ENCODE data around the gene PDE4D. TPM values are rescaled to one million over a fixed set of nuclear protein-coding genes. Genes with fewer than 3 reads are reported as not detected.

Gene PDE4D
- total and polyA plus RNA-seq, 2 donors (not counting 1 experiment from before 2014, with no cell fraction given): 14.9 to 171 TPM

GRCh38 chr5:59819806-59820205 lies 73.7 kb downstream of the PDE4D start:
- POLR2A ChIA-PET: no interaction called here
- ATAC-seq (ENCODE audit: low read depth) (no peak), DNase-seq (no peak)
- Histone ChIP-seq H3K4me1 (ENCODE audit: control insufficient read depth in 2 of 2, insufficient read depth in 2 of 2, low read length in 2 of 2) (no peaks in the 10 kb centered on the region), H3K36me3 (replicated peaks in 1 of 2; ENCODE audit: control extremely low read depth in 1 of 2, control insufficient read depth in 1 of 2, extremely low read depth in 1 of 2, insufficient read depth in 2 of 2, low read length in 1 of 2) (no peaks in the 10 kb centered on the region), H3K9me3 (ENCODE audit: control extremely low read depth in 1 of 3, control insufficient read depth in 2 of 3, insufficient read depth in 1 of 3, low read length in 2 of 3) (no peaks in the 10 kb centered on the region), H3K27me3 (replicated peaks in 1 of 4; ENCODE audit: control extremely low read depth in 1 of 4, control insufficient read depth in 3 of 4, insufficient read depth in 4 of 4, low read length in 3 of 4) (no peaks in the 10 kb centered on the region), H3K27ac (ENCODE audit: low read length in 2 of 2) (no peak overlapping the region), H4K20me1 (ENCODE audit: control insufficient read depth, insufficient read depth, low read length, poor library complexity, severe bottlenecking) (no peaks in the 10 kb centered on the region), H2AFZ (ENCODE audit: insufficient read depth, low read depth, low read length, poor library complexity, severe bottlenecking) (no peak overlapping the region), H3K79me2 (ENCODE audit: control insufficient read depth, insufficient read depth, low read length) (no peaks in the 10 kb centered on the region), H3K4me3 (ENCODE audit: control extremely low read depth in 1 of 5, extremely low read depth in 1 of 5, insufficient read depth in 1 of 5, low read depth in 2 of 5, low read length in 4 of 5) (no peak overlapping the region), H3K4me2 (replicated peaks; ENCODE audit: low read depth, low read length, poor library complexity, severe bottlenecking) (no peak overlapping the region), H3K9ac (ENCODE audit: low read length) (no peak overlapping the region)
- WGBS (ENCODE audit: insufficient coverage): 60% methylated on average over 1 of the region's 3 CpGs
- Mint-ChIP-seq H3K27me3 (peaks cover 13% of the 10 kb centered on the region), H3K4me3 (no peak overlapping the region), H3K27ac (no peak overlapping the region), H3K4me1 (no peaks in the 10 kb centered on the region), H3K9me3 (ENCODE audit: insufficient read depth) (no peaks in the 10 kb centered on the region)
- no peak for TF ChIP-seq EZH2 (IDR thresholded peaks at IDR 0.05; ENCODE audit: borderline replicate concordance, insufficient read depth, low read depth, low read length, poor library complexity, severe bottlenecking)
- no peak for TF ChIP-seq CTCF (IDR thresholded peaks at IDR 0.05)
- intact Hi-C loops (cut with micrococcal nuclease): no loop called here
- CTCF ChIA-PET: interaction anchor here (1.9 kb wide), 1 partner anchor 849 kb away, joined by 5 read pairs; no protein-coding TSS in a partner anchor

GRCh38 chr5:59817536-59817935 lies 76.0 kb downstream of the PDE4D start:
- no peaks in the 10 kb centered on the region for H4K20me1 ChIP-seq (ENCODE audit: control insufficient read depth, insufficient read depth, low read length, poor library complexity, severe bottlenecking)
- ChIA-PET CTCF (interaction anchor here (0.7 to 1.5 kb wide), 4 partner anchors 10 to 852 kb away, joined by 4 to 6 read pairs (median 4); no protein-coding TSS in a partner anchor), POLR2A (no interaction called here)
- intact Hi-C loops (cut with micrococcal nuclease): no loop called here
- Mint-ChIP-seq H3K4me1 (no peaks in the 10 kb centered on the region), H3K9me3 (ENCODE audit: insufficient read depth) (no peaks in the 10 kb centered on the region), H3K4me3 (no peak overlapping the region), H3K27ac (no peak overlapping the region), H3K27me3 (peaks cover 13% of the 10 kb centered on the region)
- WGBS (ENCODE audit: insufficient coverage): no CpG with 5 or more reads among the region's 6 CpGs
- no peak for DNase-seq
- no peak overlapping the region for H3K9ac ChIP-seq (ENCODE audit: low read length)
- no peak overlapping the region for H2AFZ ChIP-seq (ENCODE audit: insufficient read depth, low read depth, low read length, poor library complexity, severe bottlenecking)
- H3K4me3 ChIP-seq (ENCODE audit: control extremely low read depth in 1 of 5, extremely low read depth in 1 of 5, insufficient read depth in 1 of 5, low read depth in 2 of 5, low read length in 4 of 5): no peak overlapping the region
- H3K9me3 ChIP-seq (ENCODE audit: control extremely low read depth in 1 of 3, control insufficient read depth in 2 of 3, insufficient read depth in 1 of 3, low read length in 2 of 3): no peaks in the 10 kb centered on the region
- H3K27me3 ChIP-seq (replicated peaks in 1 of 4; ENCODE audit: control extremely low read depth in 1 of 4, control insufficient read depth in 3 of 4, insufficient read depth in 4 of 4, low read length in 3 of 4): no peaks in the 10 kb centered on the region
- H3K27ac ChIP-seq (ENCODE audit: low read length in 2 of 2): no peak overlapping the region
- TF ChIP-seq CTCF (IDR thresholded peaks at IDR 0.05) (no peak), EZH2 (IDR thresholded peaks at IDR 0.05; ENCODE audit: borderline replicate concordance, insufficient read depth, low read depth, low read length, poor library complexity, severe bottlenecking) (no peak)
- ATAC-seq (ENCODE audit: low read depth): no peak
- no peaks in the 10 kb centered on the region for H3K36me3 ChIP-seq (replicated peaks in 1 of 2; ENCODE audit: control extremely low read depth in 1 of 2, control insufficient read depth in 1 of 2, extremely low read depth in 1 of 2, insufficient read depth in 2 of 2, low read length in 1 of 2)
- H3K4me2 ChIP-seq (replicated peaks; ENCODE audit: low read depth, low read length, poor library complexity, severe bottlenecking): no peak overlapping the region
- no peaks in the 10 kb centered on the region for H3K79me2 ChIP-seq (ENCODE audit: control insufficient read depth, insufficient read depth, low read length)
- no peaks in the 10 kb centered on the region for H3K4me1 ChIP-seq (ENCODE audit: control insufficient read depth in 2 of 2, insufficient read depth in 2 of 2, low read length in 2 of 2)
